Stomach (tissue), 9 donors: ENCODE measurements around the gene ATG2B. TPM values are rescaled to one million over a fixed set of nuclear protein-coding genes. Genes with fewer than 3 reads are reported as not detected.

Source experiments
- DNase-seq, 2 donors: peaks; one replicate each; pipeline versions ENCODE4 v3.0.0 to v3.0.0-alpha.2; 2013 to 2019
- H3K27ac ChIP-seq, 5 donors: fragments of 200-600 bp in 4 of 5; sonication (generic) in 4 of 5; one replicate each; pipeline ENCODE4 v1.5.1; 2013 to 2019; ENCODE audit warnings: mild to moderate bottlenecking in 1 of 5, moderate library complexity in 1 of 5
- H3K27me3 ChIP-seq, 3 donors: fragments of 200-600 bp; sonication (generic); one replicate each; pipeline ENCODE4 v1.5.1; 2017 to 2019; ENCODE audit warnings: mixed run types in 1 of 3
- H3K36me3 ChIP-seq, 4 donors: fragments of 200-600 bp; sonication (generic); 1 replicate in 3 of 4; 2 replicates in 1 of 4; pipeline ENCODE4 v1.5.1; 2016 to 2019
- H3K4me1 ChIP-seq, 4 donors: fragments of 200-600 bp; sonication (generic); one replicate each; pipeline ENCODE4 v1.5.1; 2016 to 2019
- H3K4me3 ChIP-seq, 4 donors: fragments of 200-600 bp; sonication (generic) in 3 of 4; one replicate each; pipeline ENCODE4 v1.5.1; 2016 to 2019; ENCODE audit warnings: mild to moderate bottlenecking in 1 of 4
- H3K9me3 ChIP-seq, 4 donors: fragments of 200-600 bp; sonication (generic); one replicate each; pipeline ENCODE4 v1.5.1; 2016 to 2019
- CTCF ChIP-seq, 7 experiments: fragments of 450-650 bp in 4 of 7; fragments of 200-600 bp in 3 of 7; sonication (generic) in 3 of 7; IDR thresholded peaks; one replicate each; pipeline ENCODE4 v1.5.1; 2016 to 2019; ENCODE audit warnings: antibody characterized with exemption in 7 of 7, control low read depth in 2 of 7, mild to moderate bottlenecking in 1 of 7
- EP300 ChIP-seq: sonication (generic); formaldehyde crosslinking; IDR thresholded peaks from one replicate; pipeline ENCODE4 v1.6.1; 2017; ENCODE audit warnings: antibody characterized with exemption
- POLR2A ChIP-seq, 4 donors: fragments of 450-650 bp; IDR thresholded peaks; one replicate each; pipeline ENCODE4 v1.6.1; 2016; ENCODE audit warnings: antibody characterized with exemption in 4 of 4, control low read depth in 2 of 4, mild to moderate bottlenecking in 1 of 4, moderate library complexity in 1 of 4
- POLR2AphosphoS5 ChIP-seq, 3 donors: sonication (generic); formaldehyde crosslinking; IDR thresholded peaks; one replicate each; pipeline ENCODE4 v1.6.1; 2016; ENCODE audit warnings: antibody characterized with exemption in 3 of 3
- WGBS, 5 donors: extraction: QIAGEN DNeasy Blood & Tissue Kit in 3 of 5; methylation state at CpG; one replicate each; pipeline versions ENCODE4 v1.1.5 to v1.1.7; 2013 to 2018; 5-methylcytosine and 5-hydroxymethylcytosine counted together
- intact Hi-C: fragments of 100-400 bp; cut with DNase I; formaldehyde crosslinking; loops from one replicate; pipeline ENCODE4 v1.15.1; 2023; ENCODE audit warnings: low total_unique reads
- polyA plus RNA-seq, 3 donors: library from polyadenylated mRNA; stranded (reverse); fragments of 200-250 nt; gene quantifications; one replicate each; pipeline ENCODE4 v1.2.3, GENCODE V29; 2013
- small RNA-seq, 4 donors: library from RNA; depleted of rRNA; stranded (forward); fragments of <200 nt; gene quantifications; one replicate each; pipeline ENCODE3, GENCODE V24; 2016
- total RNA-seq, 5 donors: library from RNA; depleted of rRNA; stranded (reverse); fragments of >200 nt; gene quantifications; one replicate each; pipeline versions ENCODE4 v1.1.0 to v1.2.3, GENCODE V29; 2014 to 2016
- donor health status: healthy with polysubstance abuse.
- donor health status: Bipolar disorder and iron deficiency.
- donor health status: healthy.

The ATG2B gene
- total and polyA plus RNA-seq, 8 donors = 1.9 to 59.7 (median 21.9) TPM

GRCh38 chr14:96231526-96232130, 131.5 kb downstream of the ATG2B start:
- TF ChIP-seq CTCF (IDR thresholded peaks at IDR 0.05) (no peak), POLR2AphosphoS5 (IDR thresholded peaks at IDR 0.05) (no peak), EP300 (no peak), POLR2A (IDR thresholded peaks at IDR 0.05) (no peak)
- H3K4me1 ChIP-seq = peaks cover 0 to 14% (median 0%) of the 10 kb centered on the region in 4 donors
- no peaks in the 10 kb centered on the region for H3K27me3 ChIP-seq
- 73 to 80% (median 75%) methylated on average over 10 to 12 of the region's 12 CpGs for WGBS, 5 donors
- no peak overlapping the region for H3K4me3 ChIP-seq
- H3K36me3 ChIP-seq = no peaks in the 10 kb centered on the region
- intact Hi-C loops = no loop called here
- DNase-seq = peak in 1 of 2 donors; percentile 50
- peaks cover 2 to 11% (median 7%) of the 10 kb centered on the region in 4 donors for H3K9me3 ChIP-seq
- H3K27ac ChIP-seq = peak overlapping the region in 2 of 5 donors; percentile 22 to 48

GRCh38 chr14:96231056-96231455, 132.1 kb downstream of the ATG2B start:
- intact Hi-C loops = no loop called here
- Histone ChIP-seq H3K27me3 (no peaks in the 10 kb centered on the region), H3K4me3 (no peak overlapping the region), H3K9me3 (peaks cover 2 to 11% (median 7%) of the 10 kb centered on the region in 4 donors), H3K36me3 (no peaks in the 10 kb centered on the region), H3K27ac (peak overlapping the region in 2 of 5 donors; percentile 22 to 48), H3K4me1 (peaks cover 0 to 14% (median 1%) of the 10 kb centered on the region in 4 donors)
- WGBS, 5 donors = 63 to 78% (median 77%) methylated on average over 4 of the region's 4 CpGs
- TF ChIP-seq POLR2AphosphoS5 (IDR thresholded peaks at IDR 0.05) (no peak), EP300 (no peak), CTCF (IDR thresholded peaks at IDR 0.05) (no peak), POLR2A (IDR thresholded peaks at IDR 0.05) (no peak)
- DNase-seq = peak in 1 of 2 donors; percentile 56

- Histone ChIP-seq H3K27ac (no peak overlapping the region), H3K9me3 (peaks cover 2 to 11% (median 7%) of the 10 kb centered on the region in 4 donors), H3K4me1 (peaks cover 0 to 19% (median 17%) of the 10 kb centered on the region in 4 donors), H3K36me3 (no peaks in the 10 kb centered on the region), H3K4me3 (no peak overlapping the region), H3K27me3 (no peaks in the 10 kb centered on the region)
- 80 to 94% (median 91%) methylated on average over 6 of the region's 6 CpGs for WGBS, 5 donors
- intact Hi-C loops = no loop called here
- no peak for DNase-seq
- no peak for TF ChIP-seq EP300
- TF ChIP-seq POLR2A (IDR thresholded peaks at IDR 0.05) = no peak
- no peak for TF ChIP-seq CTCF (IDR thresholded peaks at IDR 0.05)
- TF ChIP-seq POLR2AphosphoS5 (IDR thresholded peaks at IDR 0.05) = no peak
Observed at GRCh38 chr14:96229315-96229714, 133.8 kb downstream of the ATG2B start.

Small RNA genes lying within 50 kb of the gene (small RNA-seq; reads per million reads assigned to genes)
- 0 to 0.38 (median 0.14) reads per million in 4 donors for gene RNU2-33P

Other genes starting within 250 kb of the ATG2B start
- gene BDKRB2, start 158.5 kb downstream of the ATG2B start, total RNA-seq = 10 to 100 TPM in 1 of 5 donors, 1 to 10 TPM in 3, not detected in 1; 5.3 to 14.2 (median 6.2) TPM
- gene BDKRB2, start 158.5 kb downstream of the ATG2B start, polyA plus RNA-seq = 1 to 10 TPM; 3.5 to 6.1 (median 4.5) TPM
- 1 to 10 TPM in 1 of 5 donors, under 1 TPM in 1, not detected in 3; 0.92 to 4.2 TPM for gene BDKRB1, start 107.1 kb downstream of the ATG2B start, total RNA-seq
- 1 to 10 TPM; 1.2 to 7.1 (median 4.2) TPM for gene BDKRB1, start 107.1 kb downstream of the ATG2B start, polyA plus RNA-seq
- gene GSKIP, start 185 bp upstream of the ATG2B start, total RNA-seq = 10 to 100 TPM in 2 of 5 donors, 1 to 10 TPM in 3; 3.8 to 61.9 (median 7.1) TPM
- gene GSKIP, start 185 bp upstream of the ATG2B start, polyA plus RNA-seq = 10 to 100 TPM; 10.8 to 93.9 (median 23.7) TPM
- 1 to 10 TPM in 3 of 5 donors, not detected in 2; 3.1 to 6.5 (median 3.8) TPM for gene AK7, start 28.8 kb upstream of the ATG2B start, total RNA-seq
- 1 to 10 TPM; 1.2 to 2.1 (median 1.5) TPM for gene AK7, start 28.8 kb upstream of the ATG2B start, polyA plus RNA-seq
- gene PAPOLA, start 139.0 kb upstream of the ATG2B start, total RNA-seq = 100 to 1,000 TPM in 4 of 5 donors, 10 to 100 TPM in 1; 85.2 to 317 (median 170) TPM
- gene PAPOLA, start 139.0 kb upstream of the ATG2B start, polyA plus RNA-seq = 100 to 1,000 TPM in 1 of 3 donors, 10 to 100 TPM in 2; 60.9 to 101 (median 65.2) TPM